SIG-M5 (cell line): ENCODE results near the gene TUBGCP2.

Experiments used
- DNase-seq: peaks from one replicate; lab custom pipeline; 2025; lab: John Stamatoyannopoulos, UW

The TUBGCP2 gene

DNA sequence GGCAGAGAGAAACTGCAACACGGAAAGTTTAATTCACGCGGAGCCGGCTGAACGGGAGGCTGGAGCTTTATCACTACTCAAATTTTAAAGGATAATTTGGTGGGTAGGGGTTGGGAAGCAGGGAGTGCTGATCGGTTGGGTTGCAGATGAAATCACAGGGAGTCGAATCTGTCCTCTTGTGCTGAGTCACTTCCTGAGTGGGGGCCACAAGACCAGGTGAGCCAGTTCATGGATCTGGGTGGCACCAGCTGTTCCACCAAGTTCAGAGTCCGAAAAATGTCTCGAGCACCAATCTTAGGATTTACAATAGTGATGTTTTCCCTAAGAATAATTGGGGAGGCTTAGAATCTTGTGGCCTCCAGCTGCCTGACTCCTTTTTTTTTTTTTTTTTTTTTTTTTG, 34.9 kb upstream of the TUBGCP2 start:
- DNase-seq, result no peak

DNA sequence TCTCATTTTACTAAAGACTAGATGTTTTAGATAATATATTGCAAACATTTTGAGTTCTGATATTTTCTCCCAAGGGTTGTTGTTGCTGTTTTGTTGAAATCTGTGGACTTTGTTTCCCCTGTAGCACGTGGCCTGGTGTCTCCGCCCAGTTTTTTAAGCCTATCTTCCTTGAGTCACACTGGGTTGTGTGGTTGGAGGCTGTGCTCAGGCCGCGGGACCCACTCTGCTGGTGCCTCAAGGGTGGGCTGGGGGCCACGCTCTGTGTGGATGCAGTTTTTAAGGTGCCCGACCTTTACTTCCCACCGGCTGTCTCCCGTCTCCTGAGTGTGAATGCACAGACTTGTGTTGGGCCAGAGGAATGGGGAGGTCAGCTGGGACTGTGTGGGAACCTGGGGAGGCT, 34.3 kb upstream of the TUBGCP2 start:
- no peak for DNase-seq

- DNase-seq, result no peak
Observed at GRCh38 chr10:133341983-133342382, 33.3 kb upstream of the TUBGCP2 start.

GRCh38 chr10:133339708-133340380, 31.2 kb upstream of the TUBGCP2 start:
- DNase-seq, result no peak

DNA sequence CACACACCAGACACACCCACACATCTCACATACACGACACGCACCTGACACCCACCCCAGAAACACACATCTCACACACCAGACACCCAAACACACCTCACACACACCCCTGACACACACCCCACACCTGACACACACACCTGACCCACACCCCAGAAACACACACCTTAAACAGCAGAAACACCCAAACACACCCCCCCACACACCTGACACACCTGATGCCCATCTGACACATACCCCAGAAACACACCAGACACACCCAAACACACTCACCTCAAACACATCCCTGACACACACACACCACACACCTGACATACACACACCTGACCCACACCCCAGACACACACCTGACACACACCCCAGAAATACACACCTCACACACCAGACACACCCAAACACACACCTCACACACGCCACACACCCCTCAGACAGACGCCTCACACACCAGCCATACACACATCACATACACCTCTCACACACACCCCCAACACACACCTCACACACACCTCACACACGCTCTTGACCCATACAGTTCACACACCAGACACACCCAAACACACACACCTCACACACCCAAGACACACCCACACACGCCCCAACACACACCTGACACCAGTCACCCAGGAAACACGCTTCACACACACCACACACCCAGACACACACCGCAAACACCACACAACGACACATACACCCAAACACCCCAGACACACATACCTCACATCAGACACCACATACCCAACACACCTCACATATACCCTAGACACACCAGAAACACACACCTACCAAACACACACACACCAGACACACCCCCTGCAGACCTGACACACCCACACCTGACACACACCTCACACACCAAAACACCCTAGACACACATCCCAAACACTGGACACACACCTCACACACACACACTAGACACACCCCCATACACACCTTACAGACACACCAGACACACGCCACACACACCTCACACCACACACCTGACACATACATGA, 29.7 kb upstream of the TUBGCP2 start:
- DNase-seq, result no peak

DNA sequence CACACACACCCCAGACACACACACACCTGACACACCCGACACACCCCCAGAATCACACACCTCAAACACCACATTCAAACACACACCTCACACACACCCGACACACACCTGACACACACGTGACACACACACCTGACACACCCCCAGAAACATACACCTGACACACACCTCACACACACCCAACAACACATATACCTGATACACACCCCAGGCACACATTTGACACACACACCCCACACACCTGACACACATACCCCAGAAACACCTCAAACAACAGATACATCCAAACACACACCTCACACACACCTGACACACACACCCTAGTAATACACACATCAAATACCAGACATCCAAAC, 28.7 kb upstream of the TUBGCP2 start:
- no peak for DNase-seq

DNA sequence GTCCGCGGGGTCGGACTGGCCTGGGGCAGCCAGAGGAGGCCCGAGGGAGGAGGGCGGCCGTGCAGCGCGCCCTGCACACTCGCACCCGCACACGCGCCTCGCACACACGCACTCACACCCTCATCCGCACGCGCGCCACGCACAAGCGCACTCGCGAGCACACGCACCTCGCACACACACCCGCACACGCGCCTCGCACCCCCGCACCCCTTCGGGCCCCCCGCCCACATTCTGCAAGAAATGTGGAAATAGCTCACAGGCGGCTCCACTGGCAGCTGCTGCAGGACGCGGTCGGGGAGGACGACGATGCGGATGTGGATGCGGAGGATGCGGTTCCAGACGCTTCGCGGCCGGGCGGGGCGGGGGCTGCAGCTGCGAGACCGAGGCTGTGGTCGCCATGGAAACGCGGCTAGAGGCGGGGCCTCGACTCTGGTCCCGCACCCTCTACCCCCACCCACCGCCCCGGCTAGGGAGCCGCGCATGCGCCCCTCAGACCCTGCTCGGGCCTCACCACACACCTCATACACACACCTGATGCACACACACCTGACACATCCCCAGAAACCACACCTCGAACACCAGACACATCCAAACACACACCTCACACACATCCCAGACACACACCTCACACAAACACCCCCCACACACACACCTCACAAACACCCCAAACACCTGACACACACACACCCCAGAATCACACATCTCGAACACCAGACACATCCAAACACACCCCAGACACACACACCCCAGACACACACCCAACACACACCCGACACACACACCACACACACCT, 28.1 kb upstream of the TUBGCP2 start, which contains the start of gene CALY:
CALY (minus strand) TSS at position 320 of the 793 bp plus-strand sequence. CDS start 7,907 bp downstream, outside the sequence.
- no peak for DNase-seq

DNA sequence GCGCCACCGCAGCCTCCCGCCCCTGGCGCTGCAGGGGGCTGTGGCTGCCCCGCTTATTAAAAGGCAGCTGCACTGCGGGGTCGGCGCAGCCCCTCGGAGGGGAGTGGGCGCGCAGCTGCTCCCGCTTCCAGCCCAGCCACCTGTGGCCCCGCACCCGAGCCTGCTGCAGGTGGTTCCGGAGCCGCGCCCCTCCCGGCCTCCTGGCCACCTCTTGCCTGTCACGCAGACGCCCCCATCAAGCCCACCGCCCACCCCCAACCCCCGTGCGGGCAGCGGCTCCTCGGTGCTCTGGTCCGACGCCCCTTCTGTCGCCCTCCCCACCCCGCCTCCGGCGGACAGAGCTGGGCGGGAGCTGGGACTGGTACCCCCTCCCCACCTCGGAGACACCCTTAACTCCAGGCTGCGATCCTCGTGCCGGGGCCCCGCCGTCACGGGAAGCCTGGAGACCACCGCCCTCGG, 27.5 kb upstream of the TUBGCP2 start:
- DNase-seq, result no peak

GRCh38 chr10:133335246-133336117, 26.8 kb upstream of the TUBGCP2 start:
- no peak for DNase-seq

GRCh38 chr10:133334503-133335245, 26.0 kb upstream of the TUBGCP2 start:
- DNase-seq, result no peak

GRCh38 chr10:133332936-133333699, 24.4 kb upstream of the TUBGCP2 start:
- DNase-seq, result no peak

DNA sequence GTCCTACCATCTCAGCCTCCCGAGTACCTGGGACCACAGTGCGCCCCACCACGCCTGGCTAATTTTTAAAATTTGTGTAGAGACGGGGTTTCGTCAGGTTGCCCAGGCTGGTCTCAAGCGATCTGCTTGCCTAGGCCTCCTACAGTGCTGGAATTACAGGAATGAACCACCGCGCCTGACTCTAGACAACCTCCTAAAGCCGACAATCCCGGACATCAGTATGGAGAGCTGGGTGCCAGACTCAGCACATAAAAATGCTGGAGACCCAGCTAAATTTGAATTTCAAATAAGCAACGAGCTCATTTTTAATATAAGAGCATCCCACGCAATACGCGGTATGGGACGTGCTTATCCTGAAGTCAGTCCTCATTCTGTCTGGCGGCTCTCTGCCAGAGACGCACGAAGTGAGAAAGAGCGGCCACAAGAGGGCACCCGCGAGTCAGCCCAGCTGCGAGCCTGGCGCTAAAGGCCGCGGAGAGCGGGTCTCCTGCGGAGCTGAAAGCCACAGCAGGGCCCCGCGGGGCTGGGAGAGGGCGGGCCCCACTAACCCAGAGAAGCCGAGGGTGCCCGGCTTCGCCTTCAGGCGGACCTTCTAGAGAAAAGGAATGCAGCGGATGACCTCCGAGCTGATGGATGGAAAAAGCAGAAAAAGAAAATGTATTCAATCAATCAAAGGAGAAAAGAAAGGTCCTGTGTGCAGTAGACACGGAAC, 21.0 kb upstream of the TUBGCP2 start:
- DNase-seq, result no peak

GRCh38 chr10:133328358-133329343, 20.0 kb upstream of the TUBGCP2 start:
- no peak for DNase-seq

DNA sequence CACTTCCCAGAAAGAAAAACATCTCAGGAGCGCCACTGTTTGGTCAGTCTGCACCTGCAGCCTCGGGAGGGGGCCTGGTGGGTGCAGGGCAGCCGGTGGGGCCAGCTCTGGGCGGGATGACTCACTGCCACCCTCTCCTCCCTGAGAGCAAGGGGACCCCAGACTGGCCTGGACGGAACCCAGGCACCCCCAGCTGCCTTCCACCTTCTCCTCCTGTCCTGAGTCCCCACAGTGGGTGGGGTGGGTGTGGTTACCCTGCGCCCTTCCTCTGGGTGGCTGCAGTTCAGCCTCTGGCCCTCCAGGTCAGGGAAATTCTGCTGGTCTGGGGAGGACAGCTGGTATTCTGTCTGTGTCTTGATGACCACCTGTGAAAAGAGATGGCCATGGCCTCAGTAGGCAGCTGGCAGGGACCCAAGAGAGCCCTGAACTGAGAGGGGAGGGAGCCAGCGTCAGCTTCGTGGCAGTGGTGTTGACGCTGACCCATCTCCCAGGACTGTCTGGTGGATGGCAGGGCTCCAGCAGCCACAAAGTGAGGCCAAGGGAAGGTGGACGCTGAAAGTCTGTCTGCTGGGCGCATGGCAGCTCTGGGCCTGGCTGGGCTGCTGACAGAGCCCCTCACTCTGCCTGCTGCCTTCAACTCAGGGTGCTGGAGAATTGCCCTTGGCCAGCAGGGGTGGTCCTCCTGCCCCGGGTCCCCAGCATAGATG, 19.1 kb upstream of the TUBGCP2 start:
- no peak for DNase-seq

DNA sequence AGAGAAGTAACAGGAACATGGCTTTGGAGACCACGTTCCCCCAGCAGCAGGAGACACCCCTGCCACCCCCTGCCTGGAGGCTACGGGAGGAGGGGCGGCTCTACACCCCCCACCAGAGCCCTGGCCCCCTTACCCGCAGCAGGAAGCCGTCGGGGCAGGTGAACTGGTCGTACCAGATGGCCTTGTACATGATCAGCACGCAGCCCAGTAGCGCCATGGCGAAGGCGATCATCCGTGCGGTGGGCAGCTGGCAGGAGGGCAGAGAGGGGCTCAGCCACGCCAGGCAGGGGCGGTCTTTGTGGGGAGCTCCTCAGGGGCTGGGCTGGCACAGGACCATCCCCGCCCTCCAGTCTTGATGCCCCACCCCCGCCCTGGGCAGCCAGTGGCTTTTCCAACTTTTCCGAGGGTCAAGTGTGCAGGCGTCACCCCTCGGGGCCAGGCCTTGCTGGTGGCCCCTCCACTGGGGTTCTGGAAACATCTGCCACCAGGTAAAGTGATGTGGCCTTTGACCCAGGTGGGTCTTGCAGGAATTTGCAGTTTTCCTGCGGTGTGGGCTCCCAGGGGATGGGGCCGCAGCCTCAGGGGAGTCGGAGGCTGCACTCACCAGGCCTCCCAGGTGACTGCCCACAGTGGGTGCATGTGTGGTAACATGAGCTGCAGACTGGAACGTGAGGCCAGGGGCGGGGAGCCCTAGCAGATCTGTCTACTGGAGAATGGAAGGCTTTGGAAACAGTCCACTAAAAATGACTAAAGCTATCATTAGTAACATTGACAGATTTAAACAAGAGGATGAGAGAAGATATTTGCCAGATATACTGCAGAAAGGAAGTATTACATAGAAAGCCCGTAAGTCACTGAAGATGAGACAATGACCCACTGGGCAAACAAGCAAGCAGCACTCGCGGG, 18.3 kb upstream of the TUBGCP2 start:
- DNase-seq, result no peak

DNA sequence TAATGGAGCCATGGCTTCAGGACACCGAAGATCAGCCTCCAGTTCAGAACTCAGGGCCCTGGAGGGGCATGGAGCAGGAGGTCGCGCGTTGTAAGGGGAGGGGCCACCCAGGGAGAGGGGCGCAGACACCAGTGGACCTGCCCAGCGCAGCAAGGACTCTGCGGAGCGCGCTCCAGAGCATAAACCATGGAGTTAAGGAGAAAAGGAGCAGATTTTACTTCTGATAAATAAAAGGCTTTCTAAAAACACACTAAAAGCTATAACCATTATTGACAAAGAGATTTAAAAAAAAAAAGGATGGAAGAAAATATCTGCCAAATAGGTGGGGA, 17.5 kb upstream of the TUBGCP2 start:
- DNase-seq, result no peak
